22Rv1 (cell line): ENCODE measurements around the gene FBLIM1.

ENCODE experiments used
- ZFX ChIP-seq: fragments of 450-650 bp; IDR thresholded peaks from 2 replicates; pipeline ENCODE4 v1.6.1; 2017; ENCODE audit warnings: antibody characterized with exemption, borderline replicate concordance
- TF ChIP-seq, protein P1 (sequence below): fragments of 450-650 bp; IDR thresholded peaks from 2 replicates; pipeline ENCODE4 v1.5.1; 2017; ENCODE audit warnings: mild to moderate bottlenecking

DNA sequence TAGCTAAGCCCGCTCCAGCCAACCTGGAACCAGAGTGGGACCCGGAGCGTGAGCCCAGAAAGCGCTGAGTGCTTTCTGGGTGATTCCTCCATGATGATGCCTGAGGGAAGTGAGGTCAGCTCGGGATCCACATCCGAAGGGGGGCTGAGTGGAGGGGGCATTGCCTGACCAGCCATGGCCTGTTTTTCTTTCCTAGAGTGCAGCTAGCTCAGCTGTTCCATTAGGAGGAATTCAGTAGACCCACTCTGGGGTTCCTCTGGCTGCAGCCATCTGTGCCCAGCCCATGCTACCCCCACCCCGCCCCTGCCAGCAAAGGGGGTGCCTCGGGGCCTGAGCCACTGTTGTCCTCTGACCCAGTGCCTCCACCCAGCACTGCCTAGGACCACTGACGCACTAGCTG, 32.1 kb upstream of the FBLIM1 start:
- TF ChIP-seq, protein P1, sequence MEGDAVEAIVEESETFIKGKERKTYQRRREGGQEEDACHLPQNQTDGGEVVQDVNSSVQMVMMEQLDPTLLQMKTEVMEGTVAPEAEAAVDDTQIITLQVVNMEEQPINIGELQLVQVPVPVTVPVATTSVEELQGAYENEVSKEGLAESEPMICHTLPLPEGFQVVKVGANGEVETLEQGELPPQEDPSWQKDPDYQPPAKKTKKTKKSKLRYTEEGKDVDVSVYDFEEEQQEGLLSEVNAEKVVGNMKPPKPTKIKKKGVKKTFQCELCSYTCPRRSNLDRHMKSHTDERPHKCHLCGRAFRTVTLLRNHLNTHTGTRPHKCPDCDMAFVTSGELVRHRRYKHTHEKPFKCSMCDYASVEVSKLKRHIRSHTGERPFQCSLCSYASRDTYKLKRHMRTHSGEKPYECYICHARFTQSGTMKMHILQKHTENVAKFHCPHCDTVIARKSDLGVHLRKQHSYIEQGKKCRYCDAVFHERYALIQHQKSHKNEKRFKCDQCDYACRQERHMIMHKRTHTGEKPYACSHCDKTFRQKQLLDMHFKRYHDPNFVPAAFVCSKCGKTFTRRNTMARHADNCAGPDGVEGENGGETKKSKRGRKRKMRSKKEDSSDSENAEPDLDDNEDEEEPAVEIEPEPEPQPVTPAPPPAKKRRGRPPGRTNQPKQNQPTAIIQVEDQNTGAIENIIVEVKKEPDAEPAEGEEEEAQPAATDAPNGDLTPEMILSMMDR: no peak
- no peak for TF ChIP-seq ZFX
